A549 treated with Mapracorat at 1 μM for 4 hours (cell line): ENCODE data around the gene MTX3. TPM values are rescaled to one million over a fixed set of nuclear protein-coding genes. Genes with fewer than 3 reads are reported as not detected.

Experiments used
- total RNA-seq: library from RNA; stranded (reverse); fragments of 200-300 nt; extraction: Qiagen RNA extraction; gene quantifications from 5 replicates; pipeline ENCODE4 v1.2.3, GENCODE V29; 2022

The MTX3 gene
- total RNA-seq = 5.2 to 6.0 TPM (median 5.5 TPM) in 5 replicates

GRCh38 chr5:79990598-79991507, at the start of gene MTX3:
Gene MTX3, minus strand, starts transcription at chr5:79991262. Its CDS starts 24 bp downstream, at chr5:79991238.

GRCh38 chr5:80034962-80035821, 44.1 kb upstream of the MTX3 start, which contains the start of gene THBS4:
Gene THBS4, plus strand, starts transcription at chr5:80035348. Its CDS starts 190 bp downstream, at chr5:80035538.

Other genes starting within 250 kb of the MTX3 start
- 0.04 to 0.17 TPM (median 0.13 TPM) in 4 of 5 replicates, not detected in the other for gene THBS4, start 44.1 kb upstream of the MTX3 start, total RNA-seq